Endothelial cell (in vitro differentiated cells): ENCODE results near the gene TBX19. TPM values are rescaled to one million over a fixed set of nuclear protein-coding genes. Genes with fewer than 3 reads are reported as not detected.

ENCODE experiments used
- DNase-seq: peaks from one replicate; pipeline ENCODE4 v3.0.0; 2021; ENCODE audit warnings: low spot score
- H3K27ac Mint-ChIP-seq: one replicate; pipeline ENCODE4 v1.8.0; 2021; ENCODE audit warnings: mixed read lengths, inconsistent platforms; ENCODE audit not compliant: unreplicated experiment
- H3K27me3 Mint-ChIP-seq: one replicate; pipeline ENCODE4 v1.8.0; 2021; ENCODE audit warnings: mild to moderate bottlenecking, moderate library complexity, mixed read lengths, inconsistent platforms; ENCODE audit not compliant: unreplicated experiment
- H3K36me3 Mint-ChIP-seq: one replicate; pipeline ENCODE4 v1.8.0; 2021; ENCODE audit warnings: mild to moderate bottlenecking, low read depth, mixed read lengths, inconsistent platforms; ENCODE audit not compliant: unreplicated experiment
- H3K4me1 Mint-ChIP-seq: one replicate; pipeline ENCODE4 v1.8.0; 2021; ENCODE audit warnings: mild to moderate bottlenecking, mixed read lengths, inconsistent platforms; ENCODE audit not compliant: unreplicated experiment
- H3K4me3 Mint-ChIP-seq: one replicate; pipeline ENCODE4 v1.8.0; 2021; ENCODE audit warnings: mild to moderate bottlenecking, mixed read lengths, inconsistent platforms; ENCODE audit not compliant: unreplicated experiment
- H3K9me3 Mint-ChIP-seq: one replicate; pipeline ENCODE4 v1.8.0; 2021; ENCODE audit warnings: mixed read lengths, inconsistent platforms; ENCODE audit not compliant: unreplicated experiment
- total RNA-seq: library from RNA; stranded (reverse); fragmentation: NEBNext Ultra II Directional; extraction: Animal tissue kit (Norgen Biotek cat#: 25700); gene quantifications from one replicate; pipeline ENCODE4 v1.2.1, GENCODE V29; 2021; ENCODE audit not compliant: unreplicated experiment
- TF ChIP-seq, protein P1 (sequence below): fragments of 200-600 bp; sonication (generic); IDR thresholded peaks from one replicate; pipeline ENCODE4 v1.5.0; 2021; ENCODE audit warnings: antibody characterized with exemption; ENCODE audit not compliant: unreplicated experiment

Gene TBX19
- total RNA-seq, 1 donor from 2014 or later, result 1.1 TPM

GRCh38 chr1:168261390-168261789 lies 19.3 kb upstream of the TBX19 start:
- H3K27ac Mint-ChIP-seq, result no peak overlapping the region
- H3K9me3 Mint-ChIP-seq, result no peaks in the 10 kb centered on the region
- peaks cover 1% of the 10 kb centered on the region for H3K27me3 Mint-ChIP-seq
- TF ChIP-seq, protein P1, sequence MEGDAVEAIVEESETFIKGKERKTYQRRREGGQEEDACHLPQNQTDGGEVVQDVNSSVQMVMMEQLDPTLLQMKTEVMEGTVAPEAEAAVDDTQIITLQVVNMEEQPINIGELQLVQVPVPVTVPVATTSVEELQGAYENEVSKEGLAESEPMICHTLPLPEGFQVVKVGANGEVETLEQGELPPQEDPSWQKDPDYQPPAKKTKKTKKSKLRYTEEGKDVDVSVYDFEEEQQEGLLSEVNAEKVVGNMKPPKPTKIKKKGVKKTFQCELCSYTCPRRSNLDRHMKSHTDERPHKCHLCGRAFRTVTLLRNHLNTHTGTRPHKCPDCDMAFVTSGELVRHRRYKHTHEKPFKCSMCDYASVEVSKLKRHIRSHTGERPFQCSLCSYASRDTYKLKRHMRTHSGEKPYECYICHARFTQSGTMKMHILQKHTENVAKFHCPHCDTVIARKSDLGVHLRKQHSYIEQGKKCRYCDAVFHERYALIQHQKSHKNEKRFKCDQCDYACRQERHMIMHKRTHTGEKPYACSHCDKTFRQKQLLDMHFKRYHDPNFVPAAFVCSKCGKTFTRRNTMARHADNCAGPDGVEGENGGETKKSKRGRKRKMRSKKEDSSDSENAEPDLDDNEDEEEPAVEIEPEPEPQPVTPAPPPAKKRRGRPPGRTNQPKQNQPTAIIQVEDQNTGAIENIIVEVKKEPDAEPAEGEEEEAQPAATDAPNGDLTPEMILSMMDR, result no peak
- no peak overlapping the region for H3K4me3 Mint-ChIP-seq
- no peaks in the 10 kb centered on the region for H3K4me1 Mint-ChIP-seq
- no peak for DNase-seq
- peaks cover 8% of the 10 kb centered on the region for H3K36me3 Mint-ChIP-seq

DNA sequence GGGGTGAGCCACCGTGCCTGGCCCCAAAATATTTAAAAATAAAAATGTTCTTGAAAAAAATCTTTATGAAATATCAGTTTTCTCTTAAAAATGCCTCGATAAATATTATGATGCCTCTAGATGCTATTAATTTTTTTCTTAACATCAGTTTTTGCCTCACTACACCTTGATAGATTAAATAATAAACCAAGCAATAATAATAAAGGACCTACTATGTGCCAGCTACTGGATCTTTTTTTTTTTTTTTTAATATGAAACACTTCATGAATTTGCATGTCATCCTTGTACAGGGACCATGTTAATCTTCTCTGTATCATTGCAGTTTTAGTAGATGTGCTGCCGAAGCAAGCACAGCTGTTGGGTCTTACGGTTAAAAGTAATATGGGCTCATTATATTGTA lies 17.5 kb upstream of the TBX19 start:
- TF ChIP-seq, protein P1, result no peak
- Mint-ChIP-seq H3K27me3 (peaks cover 1% of the 10 kb centered on the region), H3K9me3 (no peaks in the 10 kb centered on the region), H3K36me3 (peaks cover 8% of the 10 kb centered on the region), H3K27ac (no peak overlapping the region), H3K4me1 (no peaks in the 10 kb centered on the region), H3K4me3 (no peak overlapping the region)
- no peak for DNase-seq

- H3K27me3 Mint-ChIP-seq, result peaks cover 3% of the 10 kb centered on the region
These were observed 16.4 kb upstream of the TBX19 start for GRCh38 chr1:168264296-168264695.

GRCh38 chr1:168265596-168265995 lies 15.1 kb upstream of the TBX19 start:
- no peaks in the 10 kb centered on the region for H3K9me3 Mint-ChIP-seq
- H3K27ac Mint-ChIP-seq, result no peak overlapping the region
- TF ChIP-seq, protein P1, result no peak
- H3K4me3 Mint-ChIP-seq, result no peak overlapping the region
- DNase-seq, result no peak
- peaks cover 5% of the 10 kb centered on the region for H3K36me3 Mint-ChIP-seq
- H3K4me1 Mint-ChIP-seq, result no peaks in the 10 kb centered on the region
- peaks cover 3% of the 10 kb centered on the region for H3K27me3 Mint-ChIP-seq

More at GRCh38 chr1:168264296-168264695, 16.4 kb upstream of the TBX19 start:
- Mint-ChIP-seq H3K27ac (no peak overlapping the region), H3K9me3 (no peaks in the 10 kb centered on the region), H3K4me1 (no peaks in the 10 kb centered on the region), H3K36me3 (peaks cover 5% of the 10 kb centered on the region), H3K4me3 (peak overlapping the region; percentile 44)
- DNase-seq, result no peak
- TF ChIP-seq, protein P1, result no peak

GRCh38 chr1:168266644-168267186 lies 14.0 kb upstream of the TBX19 start:
- peaks cover 3% of the 10 kb centered on the region for H3K27me3 Mint-ChIP-seq
- TF ChIP-seq, protein P1, result no peak
- H3K4me1 Mint-ChIP-seq, result no peaks in the 10 kb centered on the region
- no peak for DNase-seq
- no peak overlapping the region for H3K27ac Mint-ChIP-seq
- H3K9me3 Mint-ChIP-seq, result no peaks in the 10 kb centered on the region
- peaks cover 5% of the 10 kb centered on the region for H3K36me3 Mint-ChIP-seq
- no peak overlapping the region for H3K4me3 Mint-ChIP-seq
